HG03439 (cell line): ENCODE data around the gene TGFBR3L.
"Not testable (repeated sequence)": the region's sequence is repeated elsewhere in the genome, so short reads cannot be mapped to it uniquely, and the experiment has no call there.

Source experiments
- ATAC-seq: cut with Tn5 transposase; IDR thresholded peaks from one replicate; pipeline ENCODE4 v1.9.1; 2021; ENCODE audit warnings: mild to moderate bottlenecking, moderate library complexity; ENCODE audit not compliant: unreplicated experiment

Gene TGFBR3L

GRCh38 chr19:7947939-7948338 is 33.3 kb downstream of the TGFBR3L start:
- no peak for ATAC-seq

DNA sequence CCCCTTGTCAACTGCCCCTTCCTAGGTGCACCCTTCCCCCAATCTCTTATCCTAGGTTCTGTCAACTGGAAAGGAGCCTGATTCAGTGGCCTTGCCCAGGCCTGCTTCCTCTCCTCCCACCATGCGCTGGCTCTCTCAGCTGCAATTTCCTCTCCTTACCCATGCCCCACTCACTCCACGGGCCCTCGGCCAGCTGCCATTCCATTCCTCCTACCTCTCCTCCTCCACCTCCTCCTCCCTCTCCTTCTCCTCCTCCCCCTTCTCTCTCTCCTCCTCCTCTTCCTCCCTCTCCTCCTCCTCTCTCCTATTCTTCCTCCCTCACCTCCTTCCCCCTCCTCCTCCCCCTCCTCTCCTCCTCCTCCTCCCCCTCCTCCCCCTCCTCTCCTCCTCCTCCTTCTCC is 38.4 kb downstream of the TGFBR3L start:
- no peak for ATAC-seq

- no peak for ATAC-seq
Measured at GRCh38 chr19:7953576-7953975, 38.9 kb downstream of the TGFBR3L start.

DNA sequence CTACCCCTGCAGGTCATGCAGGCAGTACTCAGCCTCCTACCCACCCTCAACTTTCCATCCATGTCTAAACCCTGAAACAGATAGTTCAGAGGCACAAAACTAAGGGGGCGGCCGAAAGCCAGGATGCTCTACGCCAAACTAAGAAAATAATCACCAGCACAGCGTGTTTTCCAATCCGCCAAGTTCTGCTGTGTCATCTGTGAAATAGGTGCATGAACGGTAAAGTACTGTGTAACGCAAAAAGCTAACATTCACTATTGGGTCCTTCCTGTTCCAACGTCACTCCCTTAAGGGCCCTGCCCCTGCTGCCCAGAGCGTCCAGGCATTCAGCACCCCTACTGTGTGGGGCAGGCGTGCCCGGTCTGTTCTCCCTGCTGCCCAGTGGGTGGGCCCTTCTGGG is 41.1 kb downstream of the TGFBR3L start:
- no peak for ATAC-seq

GRCh38 chr19:7959211-7959610 is 44.6 kb downstream of the TGFBR3L start:
- no peak for ATAC-seq

- not testable (repeated sequence) for ATAC-seq
Measured at GRCh38 chr19:7961082-7961481, 46.5 kb downstream of the TGFBR3L start.

DNA sequence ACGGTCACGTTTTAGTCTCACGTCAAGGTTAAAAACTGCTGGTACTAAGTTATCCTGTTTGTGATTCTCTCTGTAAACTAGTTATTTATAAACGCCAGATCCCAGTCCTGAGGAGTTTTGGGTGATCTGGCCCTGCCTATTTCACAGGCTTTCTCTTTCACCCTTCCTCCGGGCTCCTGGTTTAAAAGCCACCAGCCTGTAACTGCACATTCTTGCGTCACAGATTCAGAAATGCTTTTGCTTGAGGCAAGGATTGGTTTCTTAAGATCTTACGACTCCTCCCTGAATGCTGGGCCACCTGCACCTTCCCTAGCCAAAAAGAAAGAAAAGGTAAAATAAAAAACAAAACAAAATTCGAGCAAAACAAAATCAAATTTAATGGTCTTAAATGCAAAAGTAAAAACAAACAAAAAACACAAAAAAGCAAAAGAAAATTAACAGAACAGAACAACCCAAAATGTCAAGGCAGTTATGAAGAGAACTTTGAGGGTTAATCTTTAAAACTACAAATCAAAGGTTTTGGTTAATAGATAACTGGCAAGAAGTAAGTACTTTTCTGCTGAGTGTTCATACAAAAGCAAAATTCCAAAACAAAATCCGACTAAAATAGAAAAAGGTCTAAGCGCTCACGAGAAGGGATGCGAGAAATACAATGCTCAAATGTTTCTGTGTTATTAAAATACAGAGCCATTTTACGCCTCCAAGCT is 47.4 kb downstream of the TGFBR3L start:
- no peak for ATAC-seq

- no peak for ATAC-seq
Measured at GRCh38 chr19:7962644-7963268, 48.1 kb downstream of the TGFBR3L start.

GRCh38 chr19:7963566-7963965 is 48.9 kb downstream of the TGFBR3L start:
- ATAC-seq = no peak

- ATAC-seq = no peak
Measured at GRCh38 chr19:7965259-7965841, 50.7 kb downstream of the TGFBR3L start.

GRCh38 chr19:7965921-7966665 is 51.5 kb downstream of the TGFBR3L start:
- ATAC-seq = no peak

- no peak for ATAC-seq
Measured at GRCh38 chr19:7968008-7968795, 53.6 kb downstream of the TGFBR3L start.
